Measurements from ENCODE around the gene SPATA22. TPM values are rescaled to one million over a fixed set of nuclear protein-coding genes. Genes with fewer than 3 reads are reported as not detected.

Gene SPATA22
- total and polyA plus RNA-seq, 2 of the 4 experiments (the other 2 are of a cell fraction), result 0.18 to 0.29 TPM

- H4K8ac ChIP-seq (ENCODE audit: low read depth in 2 of 2, low read length in 2 of 2), result no peak overlapping the region
- H3K14ac ChIP-seq (replicated peaks; ENCODE audit: low read depth, low read length), result no peak overlapping the region
- peaks cover 2% of the 10 kb centered on the region; the same call in 1 of the 2 replicates for H3K27me3 ChIP-seq (ENCODE audit: control insufficient read depth, insufficient read depth, low read length)
- H2AFZ ChIP-seq (replicated peaks; ENCODE audit: low read length, poor library complexity), result no peak overlapping the region
- dilution Hi-C loops (cut with HindIII; ENCODE audit: low sequenced_read_pairs, unreplicated experiment), result no loop called here
- no peak overlapping the region for H2AK5ac ChIP-seq (ENCODE audit: low read depth, low read length)
- no peak overlapping the region for H3K27ac ChIP-seq (ENCODE audit: insufficient read depth, low read length)
- H2BK15ac ChIP-seq (ENCODE audit: low read depth, low read length), result no peak overlapping the region
- H3K18ac ChIP-seq (ENCODE audit: low read depth, low read length), result no peak overlapping the region
- no peak overlapping the region for H3K4me2 ChIP-seq (ENCODE audit: low read depth, low read length)
- H3K9me3 ChIP-seq (ENCODE audit: control insufficient read depth, insufficient read depth, low read length), result no peaks in the 10 kb centered on the region
- ATAC-seq (ENCODE audit: low read depth) (no peak), DNase-seq (no peak)
- no peaks in the 10 kb centered on the region for H4K20me1 ChIP-seq (ENCODE audit: insufficient read depth, low read length)
- no peak overlapping the region for H2BK5ac ChIP-seq (ENCODE audit: low read depth, low read length, poor library complexity, severe bottlenecking)
- H2BK20ac ChIP-seq (ENCODE audit: low read depth, low read length), result no peak overlapping the region
- no peak overlapping the region for H3K4ac ChIP-seq (ENCODE audit: low read depth, low read length)
- H4K91ac ChIP-seq (ENCODE audit: insufficient read depth, low read depth, low read length), result no peak overlapping the region
- ChIA-PET POLR2A (ENCODE audit: unreplicated experiment) (no interaction called here), CTCF (no interaction called here)
- H3K79me1 ChIP-seq (ENCODE audit: low read depth in 1 of 2, low read length in 2 of 2), result no peaks in the 10 kb centered on the region
- H3K4me3 ChIP-seq (ENCODE audit: insufficient read depth, low read depth, low read length), result no peak overlapping the region
- H2BK120ac ChIP-seq (ENCODE audit: low read depth, low read length), result no peak overlapping the region
- no peak for TF ChIP-seq CTCF (conservative IDR thresholded peaks at IDR 0.05; ENCODE audit: low read depth, low read length)
- no peak for TF ChIP-seq USF2 (IDR thresholded peaks at IDR 0.05; ENCODE audit: low read depth, low read length)
- no peak for TF ChIP-seq MAFK (IDR thresholded peaks at IDR 0.05; ENCODE audit: low read depth, low read length)
- TF ChIP-seq RAD21 (IDR thresholded peaks at IDR 0.05; ENCODE audit: low read length), result no peak
- TF ChIP-seq POLR2A (IDR thresholded peaks at IDR 0.05; ENCODE audit: low read depth, low read length), result no peak
- no peak for TF ChIP-seq NFE2L2 (IDR thresholded peaks at IDR 0.05; ENCODE audit: low read depth, low read length)
- no peak for TF ChIP-seq FOS (IDR thresholded peaks at IDR 0.05; ENCODE audit: low read depth, low read length)
- no peak for TF ChIP-seq MXI1 (IDR thresholded peaks at IDR 0.05; ENCODE audit: borderline replicate concordance, low read depth, low read length)
- H3K36me3 ChIP-seq (ENCODE audit: control insufficient read depth, insufficient read depth, low read length), result no peaks in the 10 kb centered on the region
- no peak overlapping the region for H3K56ac ChIP-seq (ENCODE audit: extremely low read depth, insufficient read depth, low read length)
- no peaks in the 10 kb centered on the region for H3K4me1 ChIP-seq (ENCODE audit: control insufficient read depth, insufficient read depth, low read length)
- no peaks in the 10 kb centered on the region for H3K9me1 ChIP-seq (ENCODE audit: insufficient read depth, low read length)
- in situ Hi-C loops (cut with MboI; ENCODE audit: low sequenced_read_pairs), result no loop called here
- no peak overlapping the region for H4K5ac ChIP-seq (ENCODE audit: low read depth, low read length)
- H3K23ac ChIP-seq (ENCODE audit: low read depth, low read length), result no peak overlapping the region
- intact Hi-C loops (cut with micrococcal nuclease), result no loop called here
- no CpG with 5 or more reads among the region's 3 CpGs for WGBS, 2 experiments (ENCODE audit: extremely low coverage in 2 of 2, insufficient read length in 1 of 2)
- BruUV-seq (replicated peaks), result no TSS peak
- H2AK9ac ChIP-seq (replicated peaks; ENCODE audit: low read depth, low read length, poor library complexity), result no peak overlapping the region
- no peak overlapping the region for H3K9ac ChIP-seq (ENCODE audit: low read depth, low read length)
Measured at GRCh38 chr17:3482852-3483251, 11.2 kb upstream of the SPATA22 start.

All from IMR-90 (cell line).